Lower leg skin (tissue), 3 donors: Measurements from ENCODE around the gene VSTM2B.

Experiments
- CTCF ChIP-seq, 3 donors: fragments of 450-650 bp; IDR thresholded peaks; one replicate each; pipeline ENCODE4 v1.5.1; 2016; ENCODE audit warnings: antibody characterized with exemption in 3 of 3, mild to moderate bottlenecking in 3 of 3, moderate library complexity in 2 of 3
- POLR2A ChIP-seq, 2 donors: fragments of 450-650 bp; IDR thresholded peaks; one replicate each; pipeline ENCODE4 v1.6.1; 2016 to 2017; ENCODE audit warnings: antibody characterized with exemption in 2 of 2, mild to moderate bottlenecking in 1 of 2, moderate library complexity in 1 of 2

GRCh38 chr19:29596885-29597525, 71.2 kb downstream of the VSTM2B start:
- TF ChIP-seq POLR2A (IDR thresholded peaks at IDR 0.05): no peak
- no peak for TF ChIP-seq CTCF (IDR thresholded peaks at IDR 0.05)
